ENCODE results near the gene NXNL2.

DNA sequence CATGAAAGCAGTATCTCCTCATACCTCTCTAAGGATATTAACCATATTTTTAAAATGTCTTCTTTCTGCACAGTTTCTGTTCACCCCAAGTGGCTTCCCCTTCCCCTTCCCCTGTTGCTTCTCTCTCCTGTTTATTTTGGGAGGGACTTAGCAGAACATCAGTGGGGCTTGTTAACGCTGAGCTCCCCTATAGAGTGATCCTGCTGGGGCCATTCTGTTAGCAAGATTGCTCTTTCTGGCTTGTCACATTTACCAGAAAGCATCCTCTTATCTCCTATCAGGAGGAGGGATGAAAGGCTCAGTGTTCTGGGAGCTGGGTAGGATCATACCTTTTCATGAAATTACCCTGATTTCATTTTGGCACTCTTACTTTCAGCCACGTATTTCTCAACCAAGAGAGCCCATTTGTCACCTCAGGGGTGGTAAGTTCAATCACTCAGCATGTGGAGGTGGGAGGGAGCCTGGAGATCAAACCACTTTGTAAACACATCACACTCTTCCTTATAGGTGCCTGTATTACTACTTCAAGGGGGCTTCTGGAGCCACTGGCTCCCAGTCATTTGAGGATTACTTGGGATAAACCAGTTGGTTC, 16.7 kb downstream of the NXNL2 start:
- TF ChIP-seq CTCF (IDR thresholded peaks at IDR 0.05) (no peak), POLR2A (IDR thresholded peaks at IDR 0.05) (no peak)
